NT2/D1 (cell line): ENCODE measurements around the gene FPR1.

ENCODE experiments used
- YY1 ChIP-seq: IDR thresholded peaks from 2 replicates; pipeline ENCODE4 v1.6.1; 2011; ENCODE audit not compliant: insufficient read length, insufficient read depth
- ZNF274 ChIP-seq: IDR thresholded peaks from 2 replicates; pipeline ENCODE4 v1.6.1; 2011; ENCODE audit warnings: mild to moderate bottlenecking, low read depth, low read length

- no peak for TF ChIP-seq YY1
- TF ChIP-seq ZNF274 = no peak
Observed at GRCh38 chr19:51702825-51703574, 48.7 kb downstream of the FPR1 start.
